HCT116 (cell line): Measurements from ENCODE around the gene LMNA. TPM values are rescaled to one million over a fixed set of nuclear protein-coding genes. Genes with fewer than 3 reads are reported as not detected.

Experiments
- ATAC-seq: fragments of 200-7000 bp; cut with Tn5 transposase; 2 replicates; pipeline ENCODE4 v1.9.1; 2020; ENCODE audit warnings: mild to moderate bottlenecking, moderate library complexity
- BruUV-seq: library from RNA; stranded (reverse); fragments of 400-500 nt; replicated peaks from 2 replicates; lab custom pipeline; 2021; lab: Mats Ljungman, UMichigan
- CTCF ChIA-PET: fragments of 300-600 bp; sonication (Branson Sonifier 250); formaldehyde crosslinking; loops from one replicate; lab custom pipeline; 2021; ENCODE audit warnings: antibody characterized with exemption; lab: Charles Lee
- POLR2A ChIA-PET: fragments of 300-600, 350-600 bp; sonication (Branson Sonifier 250); formaldehyde crosslinking; loops from one replicate; lab custom pipeline; 2021; ENCODE audit warnings: antibody characterized with exemption; lab: Charles Lee
- RAD21 ChIA-PET, 2 experiments: fragments of 300-600 bp; sonication (Branson Sonifier 250); formaldehyde crosslinking; loops; one replicate each; lab custom pipeline; 2023; ENCODE audit warnings: low total read pairs in 2 of 2; ENCODE audit not compliant: uncharacterized antibody in 2 of 2, unreplicated experiment in 2 of 2, low non-redundant PET in 1 of 2; lab: Charles Lee
- DNase-seq: peaks from one replicate; pipeline ENCODE4 v3.0.0-alpha.2; 2010; ENCODE audit warnings: low read depth, low spot score
- H2AFZ ChIP-seq: fragments of 200-600 bp; shearing (Covaris generic), sonication (generic); 2 replicates; pipeline ENCODE4 v1.6.1; 2017; ENCODE audit warnings: low read depth, mixed run types, mixed read lengths, antibody characterized with exemption, low read length; ENCODE audit not compliant: poor library complexity, severe bottlenecking
- H3K27ac ChIP-seq: 2 replicates; pipeline ENCODE4 v1.5.1; 2012; ENCODE audit warnings: low read depth, low read length
- H3K27me3 ChIP-seq: fragments of 200-600 bp; sonication (generic); 2 replicates; pipeline ENCODE4 v1.6.1; 2016; ENCODE audit warnings: mixed run types, low read length, mixed read lengths; ENCODE audit not compliant: insufficient read depth
- H3K36me3 ChIP-seq, 2 experiments: fragments of 200-500 bp in 1 of 2; fragments of 200-600 bp in 1 of 2; sonication (Bioruptor generic) in 1 of 2; sonication (generic) in 1 of 2; 2 replicates each; pipeline versions ENCODE4 v1.5.1 to v1.6.1; 2014 to 2016; ENCODE audit warnings: low read length in 2 of 2, inconsistent platforms in 1 of 2, mixed read lengths in 1 of 2, mixed run types in 1 of 2; ENCODE audit not compliant: insufficient read depth in 2 of 2, control insufficient read depth in 1 of 2
- H3K4me1 ChIP-seq, 2 experiments: fragments of 200-600 bp in 1 of 2; sonication (generic) in 1 of 2; 2 replicates each; pipeline versions ENCODE4 v1.5.1 to v1.6.1; 2012 to 2017; ENCODE audit warnings: low read length in 2 of 2, inconsistent platforms in 1 of 2, mild to moderate bottlenecking in 1 of 2, mixed read lengths in 1 of 2, mixed run types in 1 of 2, moderate library complexity in 1 of 2; ENCODE audit not compliant: insufficient read depth in 2 of 2, control insufficient read depth in 1 of 2
- H3K4me2 ChIP-seq: fragments of 200-600 bp; sonication (generic); 2 replicates; pipeline ENCODE4 v1.6.1; 2017; ENCODE audit warnings: mixed run types, low read length, mixed read lengths
- H3K4me3 ChIP-seq, 2 experiments: fragments of 200-600 bp in 1 of 2; sonication (generic) in 1 of 2; replicated peaks in 1 of 2; 2 replicates each; pipeline ENCODE4 v1.5.1; 2011 to 2016; ENCODE audit warnings: low read length in 2 of 2, control low read depth in 1 of 2, low read depth in 1 of 2, mild to moderate bottlenecking in 1 of 2, mixed read lengths in 1 of 2, mixed run types in 1 of 2
- H3K79me2 ChIP-seq: fragments of 200-600 bp; sonication (generic); 2 replicates; pipeline ENCODE4 v1.6.1; 2017; ENCODE audit warnings: mild to moderate bottlenecking, mixed run types, low read length, moderate library complexity, mixed read lengths; ENCODE audit not compliant: insufficient read depth
- H3K9ac ChIP-seq: fragments of 200-600 bp; sonication (generic); 2 replicates; pipeline ENCODE4 v1.6.1; 2016; ENCODE audit warnings: low read length, mixed read lengths
- H3K9me2 ChIP-seq: fragments of 200-600 bp; sonication (generic), shearing (Covaris generic); 2 replicates; pipeline ENCODE4 v1.6.1; 2017; ENCODE audit warnings: mixed run types, mild to moderate bottlenecking, moderate library complexity; ENCODE audit not compliant: insufficient read depth
- H3K9me3 ChIP-seq, 2 experiments: fragments of 200-500 bp in 1 of 2; fragments of 200-600 bp in 1 of 2; sonication (Bioruptor generic) in 1 of 2; sonication (generic) in 1 of 2; 2 replicates each; pipeline ENCODE4 v1.6.1; 2014 to 2017; ENCODE audit warnings: low read length in 2 of 2, mixed read lengths in 2 of 2, inconsistent platforms in 1 of 2, low read depth in 1 of 2, mild to moderate bottlenecking in 1 of 2, mixed run types in 1 of 2, moderate library complexity in 1 of 2; ENCODE audit not compliant: control insufficient read depth in 1 of 2, insufficient read depth in 1 of 2
- H4K20me1 ChIP-seq: fragments of 200-600 bp; sonication (generic), shearing (Covaris generic); 2 replicates; pipeline ENCODE4 v1.6.1; 2017; ENCODE audit warnings: mixed run types, mild to moderate bottlenecking, moderate library complexity; ENCODE audit not compliant: insufficient read depth
- EGR1 ChIP-seq: IDR thresholded peaks from 2 replicates; pipeline ENCODE4 v1.6.1; 2012; ENCODE audit warnings: low read depth
- FOSL1 ChIP-seq: IDR thresholded peaks from 2 replicates; pipeline ENCODE4 v1.6.1; 2012; ENCODE audit warnings: low read depth
- POLR2AphosphoS5 ChIP-seq: IDR thresholded peaks from 2 replicates; pipeline ENCODE4 v1.6.1; 2011; ENCODE audit warnings: mild to moderate bottlenecking, low read depth, low read length, moderate library complexity
- SRF ChIP-seq: IDR thresholded peaks from 2 replicates; pipeline ENCODE4 v1.6.1; 2012; ENCODE audit warnings: low read depth
- TCF7L2 ChIP-seq: IDR thresholded peaks from 2 replicates; pipeline ENCODE4 v1.7.0; 2011; ENCODE audit warnings: borderline replicate concordance, inconsistent platforms; ENCODE audit not compliant: insufficient read depth, insufficient read length; ENCODE audit errors: extremely low read depth
- YY1 ChIP-seq: IDR thresholded peaks from 2 replicates; pipeline ENCODE4 v1.6.1; 2011; ENCODE audit warnings: low read length, low read depth, moderate library complexity, mild to moderate bottlenecking; ENCODE audit not compliant: insufficient replicate concordance; ENCODE audit errors: extremely low read depth
- intact Hi-C: fragments of 100-400 bp; cut with micrococcal nuclease; formaldehyde crosslinking; loops from 2 replicates; pipeline ENCODE4 v1.10.0; 2022
- total RNA-seq: library from RNA; stranded (reverse); gene quantifications from one replicate; pipeline ENCODE4 v1.2.1, GENCODE V29; 2021; ENCODE audit not compliant: unreplicated experiment
- TF ChIP-seq, protein P1 (sequence below): IDR thresholded peaks from 2 replicates; pipeline ENCODE4 v1.6.1; 2012
- TF ChIP-seq, protein P2 (sequence below), 3 experiments: fragments of 200-600 bp in 1 of 3; sonication (generic) in 1 of 3; IDR thresholded peaks in 2 of 3; conservative IDR thresholded peaks in 1 of 3; 2 replicates each; pipeline ENCODE4 v1.5.1; 2012 to 2017; ENCODE audit warnings: low read depth in 2 of 3, low read length in 2 of 3, antibody characterized with exemption in 1 of 3, borderline replicate concordance in 1 of 3, control low read depth in 1 of 3, mild to moderate bottlenecking in 1 of 3, mixed read lengths in 1 of 3, mixed run types in 1 of 3, moderate library complexity in 1 of 3; ENCODE audit not compliant: insufficient read depth in 1 of 3

LMNA gene
- total RNA-seq, 1 experiment from 2014 or later: 528 TPM

DNA sequence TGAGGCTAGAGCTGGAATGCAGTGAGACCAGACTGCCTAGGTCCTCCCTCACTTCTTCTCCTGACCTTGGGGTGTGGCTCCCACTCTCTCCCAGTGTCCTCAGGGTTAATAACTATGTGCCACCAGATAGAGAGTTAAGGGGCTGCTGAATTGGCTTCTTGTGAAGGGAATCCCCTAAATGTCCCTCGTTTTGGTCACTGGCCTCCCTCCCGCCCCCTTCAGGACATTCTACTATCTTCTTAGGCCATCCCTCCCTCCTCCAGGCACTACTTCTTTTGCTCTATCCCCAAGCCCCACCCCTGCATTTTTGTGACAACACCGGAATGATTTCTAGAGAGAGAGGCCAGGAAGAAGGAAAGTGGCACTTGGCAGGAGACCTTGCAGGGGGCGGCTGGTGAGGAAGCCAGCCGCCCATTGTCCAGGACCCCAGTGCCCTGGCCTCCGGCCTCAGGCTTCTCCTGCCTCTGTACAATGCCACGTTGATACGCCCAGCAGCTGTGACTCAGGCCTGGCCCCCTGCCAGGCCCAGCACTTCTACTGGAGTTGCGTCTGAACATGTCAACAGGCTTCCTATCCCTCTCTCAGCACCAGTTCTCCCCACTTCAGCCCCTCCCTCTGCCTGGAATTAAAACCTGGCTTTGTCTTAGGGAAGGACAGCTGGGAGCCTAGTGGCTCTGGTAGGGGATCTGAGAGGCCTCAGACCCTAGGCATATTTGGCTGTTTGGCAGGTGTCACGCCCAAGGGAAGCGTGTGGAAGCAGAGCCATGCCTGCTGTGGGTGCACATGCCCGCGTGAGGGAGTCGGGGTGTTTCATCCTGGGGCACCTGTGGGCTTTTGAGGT is 9.1 kb downstream of the LMNA start:
- peak overlapping the region; percentile 75 for H3K9ac ChIP-seq
- no peaks in the 10 kb centered on the region for H3K9me3 ChIP-seq
- H3K27ac ChIP-seq: peak overlapping the region; percentile 95
- peaks cover 99% of the 10 kb centered on the region for H3K79me2 ChIP-seq
- peak overlapping the region; percentile 90 for H3K4me2 ChIP-seq
- H3K36me3 ChIP-seq: peaks cover 0 to 14% of the 10 kb centered on the region in 2 experiments; a peak in 1 of 4 replicates
- H3K27me3 ChIP-seq: no peaks in the 10 kb centered on the region
- no peaks in the 10 kb centered on the region for H3K9me2 ChIP-seq
- H3K4me3 ChIP-seq: peak overlapping the region; percentile 19 to 52
- peaks cover 4% of the 10 kb centered on the region; the same call in 1 of the 2 replicates for H4K20me1 ChIP-seq
- TF ChIP-seq SRF: no peak
- no peak for TF ChIP-seq EGR1
- TF ChIP-seq, protein P1, sequence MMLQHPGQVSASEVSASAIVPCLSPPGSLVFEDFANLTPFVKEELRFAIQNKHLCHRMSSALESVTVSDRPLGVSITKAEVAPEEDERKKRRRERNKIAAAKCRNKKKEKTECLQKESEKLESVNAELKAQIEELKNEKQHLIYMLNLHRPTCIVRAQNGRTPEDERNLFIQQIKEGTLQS: no peak
- TF ChIP-seq FOSL1: no peak
- peak; percentile 50 for TF ChIP-seq YY1
- peak; percentile 69 for TF ChIP-seq POLR2AphosphoS5
- TF ChIP-seq, protein P2, sequence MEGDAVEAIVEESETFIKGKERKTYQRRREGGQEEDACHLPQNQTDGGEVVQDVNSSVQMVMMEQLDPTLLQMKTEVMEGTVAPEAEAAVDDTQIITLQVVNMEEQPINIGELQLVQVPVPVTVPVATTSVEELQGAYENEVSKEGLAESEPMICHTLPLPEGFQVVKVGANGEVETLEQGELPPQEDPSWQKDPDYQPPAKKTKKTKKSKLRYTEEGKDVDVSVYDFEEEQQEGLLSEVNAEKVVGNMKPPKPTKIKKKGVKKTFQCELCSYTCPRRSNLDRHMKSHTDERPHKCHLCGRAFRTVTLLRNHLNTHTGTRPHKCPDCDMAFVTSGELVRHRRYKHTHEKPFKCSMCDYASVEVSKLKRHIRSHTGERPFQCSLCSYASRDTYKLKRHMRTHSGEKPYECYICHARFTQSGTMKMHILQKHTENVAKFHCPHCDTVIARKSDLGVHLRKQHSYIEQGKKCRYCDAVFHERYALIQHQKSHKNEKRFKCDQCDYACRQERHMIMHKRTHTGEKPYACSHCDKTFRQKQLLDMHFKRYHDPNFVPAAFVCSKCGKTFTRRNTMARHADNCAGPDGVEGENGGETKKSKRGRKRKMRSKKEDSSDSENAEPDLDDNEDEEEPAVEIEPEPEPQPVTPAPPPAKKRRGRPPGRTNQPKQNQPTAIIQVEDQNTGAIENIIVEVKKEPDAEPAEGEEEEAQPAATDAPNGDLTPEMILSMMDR (IDR thresholded peaks at IDR 0.05 in 2 of 3, conservative IDR thresholded peaks at IDR 0.05 in 1 of 3; ENCODE audit: borderline replicate concordance in 1 of 3, insufficient read depth in 1 of 3, low read depth in 2 of 3, low read length in 2 of 3): peak in 1 of 3 experiments; percentile 44; a peak in 3 of 6 replicates
- peak; percentile 45 for TF ChIP-seq TCF7L2
- ChIA-PET RAD21 (interaction anchor here in 1 of 2 experiments (1.7 kb wide), 1 partner anchor 23 kb away, joined by 4 read pairs; no protein-coding TSS in a partner anchor), CTCF (interaction anchor here (1.0 to 2.9 kb wide), 9 partner anchors 10 to 33 kb away, joined by 3 to 19 read pairs (median 5); no protein-coding TSS in a partner anchor), POLR2A (interaction anchor here (1.0 to 6.1 kb wide), 5 partner anchors 10 to 140 kb away, joined by 3 to 56 read pairs (median 14); partner anchors contain the start of gene LMNA)
- peaks cover 78 to 100% of the 10 kb centered on the region in 2 experiments for H3K4me1 ChIP-seq
- no TSS peak for BruUV-seq
- ATAC-seq (peak; percentile 39), DNase-seq (peak; percentile 91)
- H2AFZ ChIP-seq: no peak overlapping the region
- intact Hi-C loops: no loop called here
